Skeletal muscle tissue (tissue), 4 donors: ENCODE data around the gene OR51V1. TPM values are rescaled to one million over a fixed set of nuclear protein-coding genes. Genes with fewer than 3 reads are reported as not detected.

Experiments
- H3K27ac ChIP-seq: one replicate; pipeline ENCODE4 v1.7.0; 2013; ENCODE audit warnings: mild to moderate bottlenecking, low read depth, low read length, inconsistent platforms
- H3K27me3 ChIP-seq, 3 donors: one replicate each; pipeline ENCODE4 v1.7.0; 2013; ENCODE audit warnings: low read length in 3 of 3; ENCODE audit not compliant: control insufficient read depth in 3 of 3, insufficient read depth in 3 of 3
- H3K36me3 ChIP-seq, 3 donors: one replicate each; pipeline ENCODE4 v1.7.0; 2013; ENCODE audit warnings: low read length in 3 of 3; ENCODE audit not compliant: control insufficient read depth in 3 of 3, insufficient read depth in 3 of 3
- H3K4me1 ChIP-seq, 3 donors: one replicate each; pipeline ENCODE4 v1.7.0; 2013; ENCODE audit warnings: low read length in 3 of 3, mild to moderate bottlenecking in 3 of 3; ENCODE audit not compliant: control insufficient read depth in 3 of 3, insufficient read depth in 3 of 3
- H3K4me3 ChIP-seq, 3 donors: one replicate each; pipeline ENCODE4 v1.7.0; 2013; ENCODE audit warnings: low read length in 3 of 3
- H3K9ac ChIP-seq, 3 donors: one replicate each; pipeline ENCODE4 v1.7.0; 2013; ENCODE audit warnings: low read length in 3 of 3, mild to moderate bottlenecking in 3 of 3, moderate library complexity in 2 of 3, low read depth in 1 of 3
- H3K9me3 ChIP-seq, 3 donors: one replicate each; pipeline ENCODE4 v1.7.0; 2013; ENCODE audit warnings: low read length in 3 of 3; ENCODE audit not compliant: control insufficient read depth in 3 of 3
- total RNA-seq: library from RNA; depleted of rRNA; stranded (reverse); fragments of >200 nt; gene quantifications from one replicate; pipeline ENCODE4 v1.2.3, GENCODE V29; 2014
- donor health status: Osteomylitis.

Gene OR51V1
- total RNA-seq, 1 donor from 2014 or later: not detected

DNA sequence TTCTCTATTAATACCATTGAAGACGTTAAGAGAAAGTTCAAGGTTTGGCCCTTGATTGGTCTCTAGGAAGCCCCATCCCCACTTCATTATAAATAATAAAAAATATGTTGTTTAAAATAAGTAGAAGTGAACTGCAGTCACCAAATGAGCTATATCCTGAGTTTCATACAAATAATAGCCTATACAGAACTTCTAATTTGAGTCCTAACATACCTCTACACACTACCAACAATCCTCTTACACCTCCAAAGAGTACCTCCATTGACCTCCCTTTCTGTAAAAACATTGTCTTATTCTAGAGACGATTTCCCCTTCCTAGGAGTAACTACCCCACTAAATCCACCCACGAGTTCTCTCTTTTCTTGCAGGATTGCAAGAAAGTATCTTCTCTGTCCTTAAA is 41.0 kb upstream of the OR51V1 start:
- H3K4me1 ChIP-seq: no peaks in the 10 kb centered on the region
- no peak overlapping the region for H3K4me3 ChIP-seq
- peaks cover 0 to 2% (median 0%) of the 10 kb centered on the region in 3 donors for H3K27me3 ChIP-seq
- H3K9ac ChIP-seq: no peak overlapping the region
- no peak overlapping the region for H3K27ac ChIP-seq
- H3K36me3 ChIP-seq: no peaks in the 10 kb centered on the region
- no peaks in the 10 kb centered on the region for H3K9me3 ChIP-seq

DNA sequence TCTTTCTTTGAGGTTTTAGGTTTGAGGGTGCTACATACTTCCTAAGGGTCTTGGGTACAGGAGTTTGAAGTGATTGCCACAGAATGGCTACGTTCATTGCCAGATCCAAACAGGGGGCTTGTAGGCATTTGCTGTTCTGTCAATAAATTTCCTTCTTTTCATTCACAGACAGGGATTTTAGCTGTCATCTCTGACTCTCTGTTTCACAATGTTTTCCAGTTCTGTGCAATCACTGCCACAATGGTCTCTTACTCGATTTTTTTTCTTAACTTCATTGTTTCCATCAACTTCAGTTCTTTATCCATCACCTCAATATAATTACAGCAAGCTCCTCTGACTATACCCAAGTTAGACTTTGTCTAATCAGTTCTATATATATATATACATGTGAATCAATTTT is 40.0 kb upstream of the OR51V1 start:
- Histone ChIP-seq H3K36me3 (no peaks in the 10 kb centered on the region), H3K4me3 (no peak overlapping the region)

DNA sequence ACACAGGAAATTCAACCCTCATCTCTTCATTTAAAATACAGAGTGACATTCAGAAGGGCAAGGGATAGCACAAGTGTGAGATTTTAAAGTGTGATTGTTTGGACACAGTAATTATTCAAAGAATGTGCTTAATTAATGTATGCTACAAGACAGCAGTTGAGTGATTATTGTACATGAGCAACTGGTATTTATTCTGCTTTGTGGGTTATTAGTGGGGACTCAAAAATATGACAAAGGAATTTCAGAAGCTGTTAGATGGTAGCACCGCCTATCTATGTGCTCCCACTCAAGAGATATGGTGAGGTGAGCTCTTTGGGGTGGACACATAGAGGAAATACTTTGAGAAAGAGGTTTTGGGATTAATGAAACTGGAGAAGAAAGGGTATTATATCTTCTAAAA is 39.6 kb upstream of the OR51V1 start:
- Histone ChIP-seq H3K4me1 (no peaks in the 10 kb centered on the region), H3K27ac (no peak overlapping the region), H3K4me3 (no peak overlapping the region), H3K9me3 (no peaks in the 10 kb centered on the region), H3K36me3 (no peaks in the 10 kb centered on the region), H3K27me3 (no peaks in the 10 kb centered on the region), H3K9ac (no peak overlapping the region)

More for the DNA sequence above, 40.0 kb upstream of the OR51V1 start:
- Histone ChIP-seq H3K9me3 (no peaks in the 10 kb centered on the region), H3K27ac (no peak overlapping the region), H3K27me3 (peaks cover 0 to under 1% (median 0%) of the 10 kb centered on the region in 3 donors), H3K4me1 (no peaks in the 10 kb centered on the region), H3K9ac (no peak overlapping the region)

DNA sequence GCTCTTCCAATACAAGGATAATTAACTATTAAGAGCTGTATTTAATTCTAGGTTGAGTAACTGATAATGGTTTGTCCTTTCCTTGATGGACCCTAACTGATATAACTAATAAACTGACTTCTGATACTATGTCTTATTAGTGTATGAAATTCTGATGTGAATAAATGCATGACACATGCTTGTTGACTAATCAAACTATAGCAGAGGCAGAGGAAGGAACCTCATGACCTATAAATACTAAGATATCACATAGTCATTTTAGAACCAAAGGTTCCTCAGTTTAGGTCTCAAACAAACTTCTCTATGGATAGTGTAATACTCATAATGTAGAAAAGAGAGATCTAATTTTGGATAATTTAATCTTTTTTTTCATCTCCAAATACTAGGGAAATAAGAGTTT is 38.6 kb upstream of the OR51V1 start:
- no peaks in the 10 kb centered on the region for H3K27me3 ChIP-seq
- H3K4me3 ChIP-seq: no peak overlapping the region
- no peak overlapping the region for H3K9ac ChIP-seq
- no peak overlapping the region for H3K27ac ChIP-seq
- no peaks in the 10 kb centered on the region for H3K36me3 ChIP-seq
- no peaks in the 10 kb centered on the region for H3K9me3 ChIP-seq
- no peaks in the 10 kb centered on the region for H3K4me1 ChIP-seq

DNA sequence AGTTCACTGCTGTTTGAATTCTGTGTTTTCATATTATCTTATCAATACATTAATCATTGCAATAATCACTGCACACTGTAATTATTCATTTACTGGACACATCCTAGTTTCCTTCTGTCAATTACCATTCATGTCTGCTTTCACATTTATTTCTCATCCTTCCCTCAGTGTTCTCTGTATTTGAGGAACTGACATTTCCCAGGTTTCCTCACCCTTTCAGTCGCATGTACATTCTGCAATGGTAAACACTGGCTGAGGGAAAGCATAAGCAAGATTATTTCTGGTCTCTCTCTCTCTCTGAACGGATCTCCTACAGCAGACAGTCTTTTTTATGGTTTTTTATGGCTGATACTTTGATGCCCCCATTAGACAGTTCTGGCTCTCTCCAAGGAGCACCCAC is 38.0 kb upstream of the OR51V1 start:
- Histone ChIP-seq H3K27ac (no peak overlapping the region), H3K4me3 (no peak overlapping the region), H3K36me3 (no peaks in the 10 kb centered on the region), H3K4me1 (no peaks in the 10 kb centered on the region), H3K9ac (no peak overlapping the region), H3K9me3 (no peaks in the 10 kb centered on the region), H3K27me3 (no peaks in the 10 kb centered on the region)

DNA sequence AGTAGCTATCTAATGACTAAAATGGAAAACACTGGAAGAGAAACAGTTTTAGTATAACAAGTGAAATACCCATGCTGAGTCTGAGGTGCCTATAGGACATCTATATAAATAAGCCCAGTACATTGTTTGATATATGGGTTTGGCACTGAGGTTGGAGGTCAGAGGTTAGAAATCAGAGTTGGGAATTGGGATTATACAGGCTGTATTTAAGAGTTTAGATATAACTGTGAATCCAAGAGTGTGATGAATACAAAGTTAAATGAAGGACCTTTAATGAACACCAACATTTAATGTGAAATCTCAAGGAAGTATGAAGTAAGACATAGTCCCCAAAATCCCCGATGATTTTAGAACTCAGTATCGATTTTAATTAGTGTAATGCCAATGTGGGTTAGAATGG is 36.9 kb upstream of the OR51V1 start:
- H3K4me3 ChIP-seq: no peak overlapping the region
- H3K9ac ChIP-seq: no peak overlapping the region
- no peaks in the 10 kb centered on the region for H3K4me1 ChIP-seq
- no peaks in the 10 kb centered on the region for H3K9me3 ChIP-seq
- no peaks in the 10 kb centered on the region for H3K36me3 ChIP-seq
- no peaks in the 10 kb centered on the region for H3K27me3 ChIP-seq
- no peak overlapping the region for H3K27ac ChIP-seq

DNA sequence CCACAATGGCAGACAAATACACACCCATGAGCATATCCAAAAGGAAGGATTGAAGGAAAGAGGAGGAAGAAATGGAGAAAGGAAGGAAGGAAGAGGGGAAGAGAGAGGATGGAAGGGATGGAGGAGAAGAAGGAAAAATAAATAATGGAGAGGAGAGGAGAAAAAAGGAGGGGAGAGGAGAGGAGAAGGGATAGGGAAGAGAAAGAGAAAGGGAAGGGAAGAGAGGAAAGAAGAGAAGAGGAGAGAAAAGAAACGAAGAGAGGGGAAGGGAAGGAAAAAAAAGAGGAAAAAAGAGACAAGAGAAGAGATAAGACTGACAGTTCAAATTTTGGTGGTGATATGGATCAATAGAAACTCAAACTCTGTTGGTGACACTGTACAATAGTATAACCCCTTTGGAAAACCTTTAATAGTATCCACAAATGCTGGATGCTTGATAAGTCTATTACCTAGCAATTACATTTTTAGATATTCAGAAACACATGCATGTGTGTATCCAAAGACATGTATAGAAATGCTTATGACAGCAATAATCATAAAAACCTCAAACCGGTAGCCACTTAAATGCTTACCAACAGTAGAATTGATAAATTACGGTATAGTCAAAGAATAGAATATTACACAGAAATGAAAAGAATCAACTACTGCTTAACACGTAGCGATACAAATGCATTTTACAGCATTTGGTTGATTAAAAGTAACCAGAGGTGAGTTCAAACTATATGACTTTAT is 35.0 kb upstream of the OR51V1 start:
- H3K36me3 ChIP-seq: no peaks in the 10 kb centered on the region
- no peaks in the 10 kb centered on the region for H3K27me3 ChIP-seq
- H3K4me1 ChIP-seq: no peaks in the 10 kb centered on the region
- no peaks in the 10 kb centered on the region for H3K9me3 ChIP-seq
- no peak overlapping the region for H3K4me3 ChIP-seq
- no peak overlapping the region for H3K27ac ChIP-seq
- no peak overlapping the region for H3K9ac ChIP-seq

DNA sequence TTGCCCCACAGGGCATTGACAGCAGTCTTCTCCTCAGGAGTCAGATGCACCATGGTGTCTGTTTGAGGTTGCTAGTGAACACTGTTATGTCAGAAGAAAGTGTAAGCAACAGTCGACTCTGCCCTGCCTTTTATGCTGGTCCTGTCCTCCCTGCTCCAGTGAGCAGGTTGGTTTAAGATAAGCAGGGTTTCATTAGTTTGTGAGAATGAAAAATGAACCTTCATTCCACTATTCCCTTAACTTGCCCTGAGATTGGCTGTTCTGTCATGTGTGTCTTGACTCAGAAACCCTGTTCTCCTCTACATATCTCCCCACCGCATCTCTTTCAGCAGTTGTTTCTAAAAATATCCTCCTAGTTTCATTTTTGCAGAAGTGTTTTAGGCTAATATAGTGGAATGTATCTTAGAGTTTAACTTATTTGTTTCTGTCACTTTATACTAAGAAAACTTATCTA is 33.9 kb upstream of the OR51V1 start, which contains the start of gene HBD:
Gene HBD (minus strand): TSS at position 103 of the 454 bp plus-strand sequence. CDS start 50 bp downstream, at position 53.
- Histone ChIP-seq H3K36me3 (no peaks in the 10 kb centered on the region), H3K4me3 (no peak within 1 kb of the TSS), H3K4me1 (no peaks in the 10 kb centered on the region), H3K27me3 (no peaks in the 10 kb centered on the region), H3K27ac (no peak within 1 kb of the TSS), H3K9me3 (no peaks in the 10 kb centered on the region), H3K9ac (no peak within 1 kb of the TSS)

DNA sequence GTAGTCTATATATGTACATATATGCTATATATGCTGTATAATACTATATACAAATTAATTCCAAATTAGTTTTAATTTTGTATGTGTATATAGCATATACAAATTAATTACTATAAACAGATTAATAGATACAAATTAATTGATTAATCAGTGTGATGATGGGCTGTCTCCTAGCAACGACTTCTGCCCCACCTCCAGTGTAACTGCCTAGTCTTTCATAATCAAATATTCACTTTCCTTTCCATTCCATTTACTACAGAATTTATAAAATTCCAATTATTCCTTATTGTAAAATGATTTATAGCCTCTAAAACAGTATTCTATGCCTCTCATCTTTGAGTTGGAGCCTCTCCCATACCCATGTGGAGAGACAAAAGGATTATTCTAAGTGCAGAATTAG is 32.8 kb upstream of the OR51V1 start:
- H3K9me3 ChIP-seq: no peaks in the 10 kb centered on the region
- H3K27ac ChIP-seq: no peak overlapping the region
- H3K4me1 ChIP-seq: no peaks in the 10 kb centered on the region
- H3K9ac ChIP-seq: no peak overlapping the region
- no peaks in the 10 kb centered on the region for H3K27me3 ChIP-seq
- H3K36me3 ChIP-seq: no peaks in the 10 kb centered on the region
- no peak overlapping the region for H3K4me3 ChIP-seq

DNA sequence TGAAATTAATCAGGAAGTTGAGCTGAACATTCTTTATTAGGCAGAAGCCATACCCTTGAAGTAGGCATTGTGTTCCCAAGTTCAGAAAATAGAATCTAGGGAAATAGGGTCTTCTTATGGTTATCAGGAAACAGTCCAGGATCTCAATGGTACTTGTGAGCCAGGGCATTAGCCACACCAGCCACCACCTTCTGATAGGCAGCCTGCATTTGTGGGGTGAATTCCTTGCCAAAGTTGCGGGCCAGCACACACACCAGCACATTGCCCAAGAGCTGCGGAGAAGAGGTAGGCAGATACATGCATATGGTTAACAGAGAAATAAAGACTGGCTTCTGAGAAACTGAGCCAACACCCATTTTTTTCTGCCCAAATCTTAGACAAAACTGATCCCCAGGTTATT is 32.3 kb upstream of the OR51V1 start:
- no peaks in the 10 kb centered on the region for H3K27me3 ChIP-seq
- no peaks in the 10 kb centered on the region for H3K36me3 ChIP-seq
- no peak overlapping the region for H3K9ac ChIP-seq
- no peak overlapping the region for H3K4me3 ChIP-seq
- H3K4me1 ChIP-seq: no peaks in the 10 kb centered on the region
- H3K9me3 ChIP-seq: no peaks in the 10 kb centered on the region
- H3K27ac ChIP-seq: no peak overlapping the region
